HG02759 (cell line): ENCODE data around the gene AGPAT1.
"Not testable (repeated sequence)": the region's sequence is repeated elsewhere in the genome, so short reads cannot be mapped to it uniquely, and the experiment has no call there.

ENCODE experiments used
- ATAC-seq: cut with Tn5 transposase; IDR thresholded peaks from one replicate; pipeline ENCODE4 v1.9.1; 2021; ENCODE audit warnings: mild to moderate bottlenecking, moderate library complexity; ENCODE audit not compliant: unreplicated experiment

Gene AGPAT1, protein sequence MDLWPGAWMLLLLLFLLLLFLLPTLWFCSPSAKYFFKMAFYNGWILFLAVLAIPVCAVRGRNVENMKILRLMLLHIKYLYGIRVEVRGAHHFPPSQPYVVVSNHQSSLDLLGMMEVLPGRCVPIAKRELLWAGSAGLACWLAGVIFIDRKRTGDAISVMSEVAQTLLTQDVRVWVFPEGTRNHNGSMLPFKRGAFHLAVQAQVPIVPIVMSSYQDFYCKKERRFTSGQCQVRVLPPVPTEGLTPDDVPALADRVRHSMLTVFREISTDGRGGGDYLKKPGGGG

GRCh38 chr6:32175711-32176475 lies at the start of gene AGPAT1:
Gene AGPAT1 (minus strand): TSS chr6:32176084. CDS start chr6:32171496, 4,588 bp downstream.
- ATAC-seq, result peak; percentile 47

GRCh38 chr6:32224696-32225095 lies 48.8 kb upstream of the AGPAT1 start:
- ATAC-seq, result no peak

GRCh38 chr6:32223258-32224235 lies 47.7 kb upstream of the AGPAT1 start, which contains the start of gene NOTCH4:
Gene NOTCH4 (minus strand): TSS chr6:32224067. CDS start chr6:32223928, 139 bp downstream.
- ATAC-seq, result no peak

DNA sequence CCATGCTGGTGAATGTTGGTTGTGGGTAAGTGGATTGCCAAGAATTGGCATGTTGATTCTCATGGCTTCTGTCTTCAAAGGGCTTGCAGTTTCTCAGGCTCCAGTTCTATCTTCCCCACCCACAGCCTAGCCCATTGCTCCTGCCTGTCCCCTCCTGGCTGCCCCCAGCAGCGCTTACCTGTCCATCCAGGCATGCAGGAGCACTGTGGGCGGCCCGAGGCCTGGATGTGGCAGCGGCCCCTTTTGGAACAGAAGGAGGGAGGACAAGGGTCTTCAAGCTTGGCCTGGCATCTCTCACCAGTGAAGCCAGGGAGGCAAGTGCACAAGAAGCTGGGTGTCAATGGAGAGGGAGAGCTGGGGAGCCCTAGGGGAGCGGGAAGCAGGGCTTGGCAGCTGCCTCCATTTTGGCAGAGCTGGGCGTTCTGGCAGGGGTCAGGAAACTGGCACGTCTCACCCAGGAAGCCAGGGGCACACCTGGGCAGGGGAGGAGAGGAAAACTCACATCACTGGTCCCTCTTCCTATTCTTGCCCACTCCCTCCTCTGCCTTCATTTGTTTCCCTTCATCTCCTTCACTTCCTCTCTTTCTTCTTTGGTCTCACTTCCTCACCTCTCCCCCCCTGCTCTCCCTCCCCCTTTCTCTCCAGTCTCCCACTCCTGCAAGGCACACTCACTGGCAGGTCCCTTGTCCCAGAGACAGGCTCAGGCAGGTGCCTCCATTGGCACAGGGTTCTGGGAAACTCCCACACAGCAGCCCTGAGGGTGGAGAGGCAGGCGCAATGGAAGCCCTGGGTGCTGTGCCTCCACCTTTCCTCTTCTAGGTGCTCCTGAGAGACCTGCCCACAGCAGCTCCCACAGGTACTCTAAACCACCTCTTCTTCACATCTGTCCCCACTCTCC lies 46.7 kb upstream of the AGPAT1 start:
- no peak for ATAC-seq

DNA sequence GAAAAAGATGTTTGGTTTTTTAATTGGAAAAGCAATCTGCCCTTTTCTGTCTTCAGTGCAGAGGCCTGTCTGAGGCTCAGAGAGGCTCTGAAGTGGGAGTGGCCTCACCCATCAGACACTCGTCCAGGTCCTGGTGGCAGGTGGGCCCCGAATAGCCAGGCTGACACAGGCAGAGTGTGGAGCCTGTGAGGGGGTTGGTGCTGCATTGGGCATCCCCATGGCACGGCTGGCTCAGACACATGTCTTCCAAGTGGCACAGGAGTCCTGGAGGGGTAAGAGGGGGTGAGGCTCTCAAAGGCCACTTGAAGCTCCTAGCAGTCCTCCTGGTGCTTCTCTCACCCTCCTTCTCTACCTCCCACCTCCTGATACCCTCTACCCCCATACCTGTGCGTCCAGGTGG lies 44.1 kb upstream of the AGPAT1 start:
- no peak for ATAC-seq

GRCh38 chr6:32218167-32218566 lies 42.3 kb upstream of the AGPAT1 start:
- ATAC-seq, result no peak

GRCh38 chr6:32216998-32217397 lies 41.1 kb upstream of the AGPAT1 start:
- no peak for ATAC-seq

DNA sequence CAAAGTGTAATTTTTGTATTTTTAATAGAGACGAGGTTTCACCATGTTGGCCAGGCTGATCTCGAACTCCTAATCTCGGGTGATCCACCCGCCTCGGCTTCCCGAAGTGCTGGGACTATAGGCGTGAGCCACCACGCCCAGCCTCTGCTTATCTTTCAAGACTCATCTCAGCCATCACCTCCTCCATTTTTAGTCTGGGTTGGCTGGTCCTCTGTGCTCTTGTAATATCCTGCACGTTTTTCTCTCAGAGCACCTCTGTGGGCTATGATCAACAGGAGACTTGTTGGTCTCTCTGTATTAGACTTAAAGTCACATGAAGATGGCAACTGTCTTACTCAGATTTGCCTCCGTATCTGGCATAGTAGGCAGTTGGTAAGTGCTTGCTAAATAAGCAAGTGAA lies 40.4 kb upstream of the AGPAT1 start:
- ATAC-seq, result no peak

DNA sequence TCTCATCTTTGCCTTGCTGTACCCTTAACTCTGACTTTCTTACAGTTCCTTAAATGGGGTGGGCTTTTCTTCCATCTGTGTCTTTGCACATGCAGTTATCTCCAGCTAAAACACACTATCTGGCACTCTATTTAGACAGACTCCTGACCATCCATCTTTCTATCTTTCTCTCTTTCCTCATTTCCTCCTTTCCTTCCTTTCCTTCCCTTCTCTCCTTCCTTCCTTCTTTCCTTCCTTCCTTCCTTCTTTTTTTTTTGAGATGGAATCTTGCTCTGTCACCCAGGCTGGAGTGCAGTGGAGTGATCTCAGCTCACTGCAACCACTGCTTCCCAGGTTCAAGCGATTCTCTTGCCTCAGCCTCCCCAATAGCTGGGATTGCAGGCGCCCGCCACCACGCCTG lies 39.7 kb upstream of the AGPAT1 start:
- no peak for ATAC-seq

- no peak for ATAC-seq
Observed at GRCh38 chr6:32214126-32214525, 38.2 kb upstream of the AGPAT1 start.

DNA sequence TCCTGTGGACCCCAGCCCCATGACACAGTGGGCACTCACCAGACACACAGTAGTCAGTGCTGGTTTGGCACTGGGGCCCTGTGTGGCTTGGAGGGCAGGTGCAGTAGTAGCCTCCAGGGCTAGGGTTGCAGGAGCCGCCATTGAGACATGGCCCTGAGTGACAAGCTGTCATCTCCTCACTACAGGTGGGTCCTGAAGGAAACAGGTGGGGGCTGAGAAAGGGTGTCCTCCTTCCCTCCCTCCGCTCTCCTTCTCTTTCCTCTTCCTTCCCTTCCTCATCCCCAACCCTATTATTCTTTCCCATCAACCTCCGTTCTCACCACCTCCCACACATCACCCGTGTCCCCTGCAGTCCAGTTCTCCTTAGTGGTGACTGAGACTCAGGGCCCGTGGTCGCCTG lies 37.8 kb upstream of the AGPAT1 start:
- no peak for ATAC-seq

DNA sequence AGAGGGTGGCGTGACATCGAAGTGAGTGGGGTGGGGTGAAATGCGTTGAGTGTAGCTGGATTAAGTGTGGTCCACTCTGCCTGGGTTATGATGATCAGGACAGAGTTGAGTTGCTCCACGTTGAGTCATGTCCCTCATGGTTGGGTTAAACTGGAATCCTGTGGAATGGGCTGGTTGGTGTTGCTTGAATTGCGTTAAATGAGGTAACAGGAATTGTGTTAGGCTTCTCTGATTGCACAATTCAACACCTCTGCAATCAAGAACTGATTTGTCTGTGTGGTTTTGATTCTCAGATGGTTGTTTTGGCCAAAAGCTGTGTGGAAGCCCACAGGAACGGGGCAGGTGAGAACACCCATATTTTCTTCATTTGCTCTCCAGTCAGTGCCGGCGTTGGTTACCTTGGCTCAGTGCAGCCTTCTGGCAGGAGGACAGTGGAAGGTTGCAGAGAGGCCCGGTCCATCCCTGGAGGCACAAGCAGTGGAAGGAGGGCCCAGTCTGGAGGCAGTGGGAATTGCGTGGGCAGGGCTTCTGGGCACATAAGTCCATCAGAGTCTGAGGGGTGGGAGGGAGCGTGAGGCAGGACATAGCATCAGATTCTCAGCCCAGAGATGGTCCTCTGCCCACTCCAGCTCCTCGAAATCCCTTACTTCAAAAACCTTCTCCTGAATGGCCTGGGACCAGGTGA lies 36.3 kb upstream of the AGPAT1 start:
- no peak for ATAC-seq

GRCh38 chr6:32211432-32211831 lies 35.5 kb upstream of the AGPAT1 start:
- not testable (repeated sequence) for ATAC-seq

DNA sequence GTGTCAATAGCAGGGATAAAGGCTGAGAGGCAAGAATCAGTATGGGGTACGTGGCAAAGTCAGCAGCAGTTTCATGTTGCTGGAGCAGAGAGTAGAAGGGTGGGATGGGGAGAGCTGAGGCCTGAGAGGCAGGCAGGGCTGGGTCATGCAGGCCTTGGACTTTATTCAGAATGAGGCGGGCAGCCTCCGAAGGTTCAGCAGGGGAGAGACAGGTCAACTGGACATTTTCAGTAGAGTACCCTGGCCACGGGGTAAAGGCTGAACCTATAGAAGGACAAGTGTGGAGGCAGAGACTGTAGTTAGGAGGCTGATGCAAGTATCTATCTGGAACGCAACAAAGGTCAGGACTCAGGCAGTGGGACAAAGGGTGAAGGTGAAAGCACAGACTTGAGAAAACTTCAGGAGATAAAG lies 34.3 kb upstream of the AGPAT1 start:
- no peak for ATAC-seq

DNA sequence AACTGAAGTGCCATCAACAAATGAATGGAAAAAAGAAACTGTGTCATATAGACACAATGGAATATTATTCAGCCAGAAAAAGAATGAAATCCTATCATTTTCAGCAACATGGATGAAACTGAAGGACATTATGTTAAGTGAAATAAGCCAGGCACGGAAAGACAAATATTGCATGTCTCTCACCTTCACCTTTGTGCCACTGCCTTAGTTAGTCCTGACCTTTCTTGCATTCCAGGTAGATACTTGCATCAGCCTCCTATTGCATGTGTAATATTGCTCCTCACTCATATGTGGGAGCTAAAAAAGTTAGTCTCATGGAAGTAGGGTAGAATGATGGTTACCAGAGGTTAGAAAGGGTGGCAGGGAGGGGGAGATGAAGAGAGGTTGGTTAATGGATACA lies 33.1 kb upstream of the AGPAT1 start:
- ATAC-seq, result no peak

DNA sequence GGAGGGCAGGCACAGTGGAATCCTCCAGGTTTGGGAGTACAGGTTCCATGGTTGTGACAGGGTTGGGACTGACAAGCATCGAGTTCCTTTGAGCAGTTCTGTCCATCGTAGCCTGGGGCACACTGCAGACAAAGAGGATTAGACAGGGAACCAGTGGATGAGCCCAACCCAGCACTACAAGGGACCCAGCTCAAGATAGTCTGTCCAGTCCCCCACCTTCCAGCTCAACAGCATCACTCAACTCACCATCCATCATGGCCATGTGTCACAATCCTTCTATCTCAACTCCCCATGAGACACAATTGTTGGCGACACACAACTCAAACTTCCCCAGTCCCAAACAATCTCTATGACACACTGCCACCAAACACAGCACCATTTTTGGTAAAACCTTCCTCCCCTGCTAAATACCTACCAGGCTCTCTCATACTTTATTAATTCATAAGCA lies 28.4 kb upstream of the AGPAT1 start:
- ATAC-seq, result no peak

- no peak for ATAC-seq
Observed at GRCh38 chr6:32203426-32204267, 27.8 kb upstream of the AGPAT1 start.

DNA sequence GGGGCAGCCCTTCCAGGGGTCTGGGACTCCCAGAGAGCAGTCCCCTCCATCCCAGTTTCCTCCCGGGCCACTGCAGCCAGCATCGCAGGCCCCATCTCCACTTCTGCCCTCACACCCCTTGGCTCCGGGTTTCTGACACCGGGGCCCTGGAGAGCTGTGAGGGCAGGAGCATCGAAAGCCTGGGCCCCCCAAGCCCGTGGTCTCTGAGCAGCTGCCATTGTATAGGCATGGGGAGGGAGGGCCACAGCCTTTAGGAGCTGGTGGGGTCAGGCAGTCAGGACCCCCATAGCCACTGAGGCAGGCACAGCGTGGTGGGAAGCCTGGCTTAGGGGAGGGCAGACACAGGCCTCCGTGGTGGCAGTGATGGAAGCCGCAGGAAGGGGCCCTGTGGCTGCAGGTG lies 26.3 kb upstream of the AGPAT1 start:
- no peak for ATAC-seq
